Esophagus mucosa (tissue), 1 donor: ENCODE results near the gene HSF2BP. TPM values are rescaled to one million over a fixed set of nuclear protein-coding genes. Genes with fewer than 3 reads are reported as not detected.
"Not testable (repeated sequence)": the region's sequence is repeated elsewhere in the genome, so short reads cannot be mapped to it uniquely, and the experiment has no call there.

ENCODE experiments used
- ATAC-seq: fragments of 200-7000 bp; cut with Tn5 transposase; one replicate; pipeline ENCODE4 v1.9.1; 2020
- total RNA-seq: library from RNA; stranded (reverse); gene quantifications from one replicate; pipeline ENCODE4 v1.2.4, GENCODE V29; 2023
- donor health status: DM: yes; HTN: yes; CAD: no.

HSF2BP gene
- total RNA-seq, 1 donor from 2014 or later: 0.92 TPM

DNA sequence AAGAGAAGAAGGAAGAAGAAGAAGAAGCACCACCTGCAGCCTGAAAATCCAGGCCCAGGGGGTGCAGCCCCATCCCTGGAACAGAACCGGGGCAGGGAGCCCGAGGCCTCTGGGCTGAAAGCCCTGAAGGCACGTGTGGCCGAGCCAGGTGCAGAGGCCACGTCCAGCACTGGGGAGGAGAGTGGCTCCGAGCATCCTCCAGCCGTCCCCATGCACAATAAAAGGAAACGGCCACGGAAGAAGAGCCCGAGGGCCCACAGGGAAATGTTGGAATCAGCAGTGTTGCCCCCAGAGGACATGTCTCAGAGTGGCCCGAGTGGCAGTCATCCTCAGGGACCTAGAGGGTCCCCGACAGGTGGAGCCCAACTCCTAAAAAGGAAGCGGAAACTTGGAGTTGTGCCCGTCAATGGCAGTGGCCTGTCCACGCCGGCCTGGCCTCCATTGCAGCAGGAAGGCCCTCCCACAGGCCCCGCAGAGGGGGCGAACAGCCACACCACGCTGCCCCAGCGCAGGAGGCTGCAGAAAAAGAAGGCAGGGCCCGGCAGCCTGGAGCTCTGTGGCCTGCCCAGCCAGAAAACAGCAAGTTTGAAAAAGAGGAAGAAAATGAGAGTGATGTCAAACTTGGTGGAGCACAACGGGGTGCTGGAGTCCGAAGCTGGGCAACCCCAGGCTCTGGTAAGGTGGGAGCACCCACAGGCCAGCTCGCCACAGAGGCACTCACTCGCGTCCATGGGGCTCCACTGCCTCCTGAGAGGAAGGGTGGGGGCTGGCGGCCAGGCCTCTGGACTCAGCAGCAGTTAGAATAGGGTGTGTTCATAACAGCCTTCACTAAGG is 28.5 kb upstream of the HSF2BP start:
- no peak for ATAC-seq

DNA sequence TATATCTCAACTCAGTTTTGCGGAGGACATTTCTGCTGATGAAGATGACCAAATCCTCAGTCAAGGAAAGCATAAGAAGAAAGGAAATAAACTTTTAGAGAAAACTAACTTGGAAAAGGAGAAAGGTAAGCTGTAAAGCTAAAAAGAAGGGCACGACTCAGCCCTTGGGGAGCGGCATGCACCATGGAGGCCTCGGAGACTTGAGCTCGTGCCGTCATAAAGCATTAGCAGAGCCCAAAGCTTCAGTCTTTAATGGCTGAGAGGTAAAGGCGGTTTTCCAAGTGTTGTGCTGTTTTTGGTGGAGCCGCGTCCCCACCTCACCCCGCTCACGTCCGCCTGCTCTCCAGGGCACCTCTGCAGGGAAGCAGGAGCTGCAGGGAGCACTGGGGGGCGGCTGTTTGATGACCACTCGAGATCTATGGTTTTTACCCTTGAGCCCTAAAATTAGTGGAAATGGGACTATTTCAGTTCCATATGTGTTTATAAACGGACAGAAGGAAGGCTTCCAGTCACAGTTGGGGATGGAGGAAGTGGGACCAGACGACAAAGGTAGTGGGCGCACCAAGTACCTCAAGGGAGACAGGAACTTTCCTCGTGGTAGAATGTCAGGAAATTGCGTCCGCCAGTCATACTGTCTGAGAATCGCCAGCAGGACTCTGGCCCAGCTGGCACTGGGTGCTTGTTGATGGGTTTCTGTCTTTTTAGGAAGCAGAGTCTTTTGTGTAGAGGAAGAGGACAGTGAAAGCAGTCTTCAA is 27.7 kb upstream of the HSF2BP start:
- ATAC-seq: no peak

DNA sequence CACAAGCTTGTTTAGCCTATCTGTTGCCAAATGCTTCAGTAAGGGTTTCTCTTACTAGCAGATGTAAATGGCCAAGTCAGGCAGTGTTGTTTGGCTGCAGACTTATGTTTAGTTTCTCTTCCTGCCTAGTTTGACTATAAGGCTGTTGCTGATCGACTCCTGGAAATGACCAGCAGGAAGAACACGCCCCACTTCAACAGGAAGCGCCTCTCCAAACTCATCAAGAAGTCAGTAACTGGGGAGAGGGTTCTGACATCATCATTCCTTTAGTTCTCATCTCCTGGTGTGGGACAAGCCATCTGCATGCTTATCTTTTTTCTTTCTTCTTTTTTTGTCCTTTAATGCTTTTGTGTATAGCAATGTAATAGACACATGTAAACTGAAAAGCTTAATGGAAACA is 25.1 kb upstream of the HSF2BP start:
- ATAC-seq: peak; percentile 41

DNA sequence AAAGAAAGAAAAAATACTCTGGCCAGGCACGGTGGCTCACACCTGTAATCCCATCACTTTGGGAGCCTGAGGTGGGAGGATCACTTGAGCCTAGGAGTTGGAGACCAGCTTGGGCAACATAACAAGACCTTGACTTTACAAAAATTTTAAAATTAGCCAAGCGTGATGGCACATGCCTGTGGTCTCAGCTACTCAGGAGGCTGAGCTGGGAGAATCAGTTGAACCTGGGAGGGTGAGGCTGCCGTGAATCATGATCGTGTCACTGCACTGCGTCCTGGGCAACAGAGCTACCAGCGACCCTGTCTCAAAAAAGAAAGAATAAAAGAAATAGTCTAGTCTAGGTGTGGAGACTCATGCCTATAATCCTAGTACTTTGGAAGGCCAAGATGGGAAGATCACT is 22.4 kb upstream of the HSF2BP start:
- ATAC-seq: no peak

DNA sequence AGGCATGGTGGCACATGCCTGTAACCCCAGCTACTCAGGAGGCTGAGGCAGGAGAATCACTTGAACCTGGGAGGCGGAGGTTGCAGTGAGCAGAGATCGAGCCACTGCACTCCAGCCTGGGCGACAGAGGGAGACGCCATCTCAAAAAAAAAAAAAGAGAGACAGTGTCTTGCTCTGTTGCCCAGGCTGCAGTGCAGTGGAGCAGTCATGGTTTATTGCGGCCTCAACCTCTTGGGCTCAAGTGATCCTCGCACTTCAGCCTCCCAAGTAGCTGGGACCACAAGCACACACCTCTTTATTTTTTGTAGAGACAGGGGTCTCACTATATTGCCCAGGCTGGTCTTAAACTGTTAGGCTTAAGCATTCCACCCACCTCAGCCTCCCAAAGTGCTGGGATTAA is 21.1 kb upstream of the HSF2BP start:
- not testable (repeated sequence) for ATAC-seq

DNA sequence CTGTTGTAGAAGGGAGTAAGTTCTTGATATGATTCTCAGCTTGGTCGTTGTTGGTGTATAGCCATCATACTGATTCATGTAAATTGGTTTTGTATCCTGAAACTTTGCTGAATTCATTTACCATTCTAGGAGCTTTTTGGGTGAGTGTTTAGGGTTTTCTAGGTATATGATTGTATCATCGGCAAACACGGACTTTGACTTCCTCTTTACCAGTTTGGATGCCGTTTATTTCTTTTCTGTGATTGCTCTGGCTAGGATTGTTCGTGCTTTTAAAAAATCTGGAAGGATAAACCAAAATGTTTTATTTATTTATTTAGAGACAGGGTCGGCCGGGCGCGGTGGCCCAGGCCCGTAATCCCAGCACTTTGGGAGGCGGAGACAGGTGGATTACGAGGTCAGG is 20.7 kb upstream of the HSF2BP start:
- no peak for ATAC-seq

DNA sequence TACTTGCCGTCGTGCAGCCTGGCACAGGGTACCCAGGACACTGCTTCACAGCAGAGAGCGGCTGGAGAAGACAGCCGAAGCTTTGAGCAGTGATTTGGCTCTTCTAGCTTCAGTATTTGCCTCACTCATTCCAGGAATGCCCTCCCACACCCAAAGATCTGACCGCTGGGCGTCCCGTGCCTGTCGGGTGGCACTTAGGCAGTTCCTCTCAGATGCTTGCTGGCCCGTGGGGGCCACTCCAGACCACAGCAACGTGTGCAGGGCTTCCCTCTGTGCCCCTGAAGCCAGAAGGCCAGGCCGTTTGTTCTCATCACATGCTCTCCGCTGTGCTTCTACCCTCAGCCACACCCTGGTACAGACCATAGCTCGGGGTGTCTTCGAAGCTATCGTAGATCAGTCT is 17.1 kb upstream of the HSF2BP start:
- ATAC-seq: no peak

DNA sequence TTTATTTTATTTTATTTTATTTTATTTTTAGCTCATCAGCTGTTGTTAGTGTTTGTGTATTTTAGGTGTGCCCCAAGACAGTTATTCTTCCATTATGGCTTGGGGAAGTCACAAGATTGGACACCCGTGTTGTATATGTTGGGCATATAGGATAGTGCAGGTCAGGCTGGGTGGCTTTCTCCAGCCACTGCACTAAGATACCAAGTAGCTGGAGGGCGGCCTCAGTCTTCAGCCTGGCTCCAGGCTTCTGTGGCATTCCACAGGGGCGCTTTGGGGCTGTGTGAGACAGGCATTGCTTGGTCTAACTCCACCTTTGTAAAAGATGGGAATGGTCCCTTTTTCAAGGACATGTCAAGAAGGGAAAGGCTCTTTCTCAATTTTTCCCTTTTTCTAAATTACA is 16.6 kb upstream of the HSF2BP start:
- ATAC-seq: no peak

DNA sequence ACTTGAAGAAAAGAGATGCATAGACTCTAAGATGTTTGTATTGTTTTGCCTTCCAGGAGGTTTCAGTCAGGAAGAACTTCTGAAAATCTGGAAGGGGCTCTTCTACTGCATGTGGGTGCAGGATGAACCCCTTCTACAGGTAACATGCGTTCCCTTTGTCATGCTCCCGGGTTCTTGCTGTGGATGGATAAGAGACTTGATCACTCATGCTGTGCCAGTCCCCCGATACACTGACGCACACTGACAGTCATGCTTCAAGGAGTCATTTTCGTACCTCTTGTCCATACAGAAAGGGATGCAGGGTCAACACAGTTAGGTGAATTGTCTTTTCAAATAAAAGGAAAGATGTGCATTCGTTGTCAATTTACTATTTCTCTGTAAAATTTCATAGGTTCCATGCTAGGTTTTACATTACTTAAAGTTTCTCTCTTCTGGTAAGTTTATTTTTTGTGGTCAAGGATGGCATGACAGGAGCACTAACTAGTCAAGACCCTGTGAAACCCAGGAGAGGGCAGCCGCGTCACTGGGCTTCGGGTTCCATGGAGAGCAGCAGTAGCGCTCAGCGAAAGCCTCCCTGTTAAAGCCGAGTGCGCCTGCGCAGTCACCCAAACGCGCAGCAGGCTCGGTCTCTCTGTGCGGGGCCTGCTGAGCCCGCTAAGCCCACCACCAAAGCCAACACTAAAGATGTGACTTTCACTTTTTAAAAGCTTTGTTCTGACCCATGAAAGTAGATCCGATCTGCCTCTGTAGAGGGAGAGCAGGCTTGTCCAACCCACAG is 10.7 kb upstream of the HSF2BP start:
- no peak for ATAC-seq

DNA sequence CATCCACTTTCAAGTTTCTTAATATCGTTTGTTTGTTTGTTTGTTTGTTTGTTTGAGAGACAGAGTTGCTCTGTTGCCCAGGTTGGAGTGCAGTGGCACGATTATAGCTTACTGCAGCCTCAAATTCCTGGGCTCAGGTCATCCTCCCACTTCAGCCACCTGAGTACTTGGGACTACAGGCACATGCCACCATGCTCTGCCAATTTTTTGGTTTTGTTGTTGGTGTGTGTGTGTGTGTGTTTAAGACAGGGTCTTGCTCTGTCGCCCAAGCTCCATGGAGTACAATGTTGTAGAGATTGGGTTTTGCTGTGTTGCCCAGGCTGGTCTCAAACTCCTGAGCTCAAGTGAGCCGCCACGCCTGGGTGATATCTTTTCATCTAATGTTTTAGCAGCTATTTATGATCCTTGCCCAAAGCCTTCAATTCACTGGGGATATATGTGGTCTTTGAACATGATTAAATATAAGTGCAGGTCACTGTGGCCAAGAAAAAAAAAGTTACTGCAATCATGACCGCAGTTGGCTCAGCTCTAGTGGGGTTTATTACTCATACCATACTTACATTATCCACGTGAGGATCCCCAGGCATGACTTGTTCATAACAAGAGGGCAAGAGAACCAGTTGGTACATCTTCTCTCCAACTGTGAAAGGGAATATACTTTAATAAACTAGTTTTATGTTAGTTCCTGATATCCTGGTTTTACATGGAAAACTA is 8.1 kb upstream of the HSF2BP start:
- ATAC-seq: peak; percentile 54

DNA sequence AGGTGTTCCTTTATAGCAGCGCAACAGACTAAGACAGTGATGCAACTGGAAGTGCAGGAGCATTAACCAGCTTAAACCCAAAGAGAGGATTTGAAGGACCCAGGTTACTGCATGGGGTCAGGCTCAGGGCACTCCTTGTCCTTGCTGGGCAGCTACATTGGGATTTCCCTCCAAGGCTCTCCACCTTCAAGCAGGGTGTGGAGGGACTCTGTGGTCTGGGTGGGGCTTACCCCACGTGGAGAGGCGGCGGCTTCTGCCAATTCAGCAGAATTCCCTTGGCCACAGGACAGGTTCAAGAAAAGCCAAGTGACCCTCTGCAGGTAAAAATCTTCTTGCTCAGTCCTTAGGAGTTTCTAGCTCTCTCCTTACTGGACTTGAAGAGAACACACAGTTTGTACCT is 6.6 kb upstream of the HSF2BP start:
- ATAC-seq: peak; percentile 88

DNA sequence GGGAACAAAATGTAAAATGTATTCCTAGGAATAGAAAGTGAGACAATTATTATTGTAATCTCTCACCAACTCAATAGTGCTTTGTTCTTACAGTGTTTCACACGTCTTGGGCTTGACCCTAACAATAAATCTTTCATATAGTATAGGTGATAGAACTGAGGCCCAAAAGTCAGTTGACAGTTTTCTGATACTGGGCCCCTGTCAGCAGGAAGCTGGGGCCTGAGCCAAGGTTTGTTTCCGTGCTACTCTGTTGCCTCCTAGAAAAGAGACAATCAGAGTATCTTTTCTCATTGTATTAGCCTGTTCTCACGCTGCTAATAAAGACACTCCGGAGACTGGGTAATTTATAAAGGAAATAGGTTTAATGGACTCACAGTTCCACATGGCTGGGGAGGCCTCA is 5.1 kb upstream of the HSF2BP start:
- no peak for ATAC-seq

DNA sequence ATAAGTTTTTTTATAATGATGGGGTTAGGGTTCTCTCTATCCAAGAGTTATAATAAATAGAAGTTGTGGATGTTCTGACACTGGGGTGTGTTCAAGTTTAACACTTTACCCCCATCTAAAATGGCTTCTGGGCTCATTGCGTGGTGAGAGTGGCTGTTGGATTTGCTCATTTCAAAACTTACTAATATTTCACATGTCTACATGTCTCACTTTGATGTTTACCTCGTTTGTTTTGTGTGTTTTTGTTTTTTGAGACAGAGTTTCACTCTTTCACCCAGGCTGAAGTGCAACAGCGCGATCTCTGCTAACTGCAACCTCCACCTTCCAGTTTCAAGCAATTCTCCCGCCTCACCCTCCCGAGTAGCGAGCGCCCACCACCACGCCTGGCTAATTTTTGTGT is 3.7 kb upstream of the HSF2BP start:
- ATAC-seq: no peak

DNA sequence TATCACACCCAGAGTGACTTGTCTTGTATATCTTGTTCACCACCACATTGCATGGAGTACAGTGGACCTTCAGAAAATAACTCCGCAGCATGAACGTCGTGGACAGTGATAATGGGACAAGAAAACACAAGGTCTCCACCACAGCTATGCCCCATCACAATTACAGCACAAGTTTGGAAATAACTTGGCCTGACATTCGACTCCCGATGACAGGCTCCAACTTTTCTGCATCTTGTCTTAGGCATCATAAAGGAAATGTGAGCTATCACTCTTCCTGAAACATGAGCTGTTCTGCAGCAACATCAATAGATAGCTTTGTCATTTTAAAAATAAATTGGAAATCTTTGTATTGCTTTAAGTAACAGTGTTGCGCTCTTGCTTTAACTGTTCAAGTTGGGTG is 3.0 kb upstream of the HSF2BP start:
- no peak for ATAC-seq

DNA sequence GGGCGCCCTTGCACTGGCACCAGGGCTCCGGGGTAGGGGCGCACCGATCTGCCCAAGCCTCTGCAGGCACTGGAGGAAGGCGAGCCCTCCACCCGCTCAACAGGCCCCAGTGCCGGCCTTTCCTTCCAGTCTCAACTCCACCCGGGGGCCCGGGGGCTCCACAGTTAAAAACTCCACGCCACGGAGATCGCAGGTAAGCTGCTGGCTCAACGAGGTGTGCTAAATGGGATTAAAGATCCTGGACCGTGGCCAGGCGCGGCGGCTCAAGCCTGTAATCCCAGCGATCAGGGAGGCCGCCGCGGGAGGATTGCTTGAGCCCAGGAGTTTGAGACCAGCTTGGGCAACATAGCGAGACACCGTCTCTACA is 536 bp downstream of the HSF2BP start:
- ATAC-seq: peak; percentile 16

DNA sequence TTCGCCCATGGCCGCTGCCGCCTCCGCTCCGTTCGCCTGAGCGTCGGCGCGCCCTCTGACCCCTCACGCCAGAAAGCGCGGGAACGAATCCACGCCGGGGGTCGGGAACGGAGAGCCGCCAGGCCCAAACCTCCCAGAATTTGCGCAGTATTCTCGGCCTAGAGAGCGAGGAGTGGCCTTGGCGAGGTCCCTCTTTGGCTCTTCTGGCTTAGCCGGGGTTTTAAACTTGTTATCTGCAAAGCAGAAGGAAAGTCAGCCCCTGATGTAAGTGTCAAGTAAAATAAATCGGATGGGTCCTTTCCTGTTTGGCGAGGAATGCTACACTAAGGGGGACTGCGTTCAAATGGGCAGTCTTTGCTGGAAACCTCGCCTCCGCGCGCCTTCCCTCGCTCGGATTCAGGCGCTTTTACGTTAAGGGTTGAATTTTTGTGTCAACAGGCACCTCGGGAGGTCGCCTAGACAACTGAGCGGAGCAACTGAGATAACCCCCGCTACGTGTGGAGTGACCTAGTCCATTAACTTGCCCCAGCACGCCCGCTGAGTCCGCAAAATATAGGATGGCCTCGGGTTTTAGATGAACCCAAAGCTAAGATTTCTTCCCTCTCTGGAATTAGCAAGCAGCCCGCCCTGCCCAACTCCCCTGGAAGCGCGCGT is 1.1 kb downstream of the HSF2BP start:
- no peak for ATAC-seq

DNA sequence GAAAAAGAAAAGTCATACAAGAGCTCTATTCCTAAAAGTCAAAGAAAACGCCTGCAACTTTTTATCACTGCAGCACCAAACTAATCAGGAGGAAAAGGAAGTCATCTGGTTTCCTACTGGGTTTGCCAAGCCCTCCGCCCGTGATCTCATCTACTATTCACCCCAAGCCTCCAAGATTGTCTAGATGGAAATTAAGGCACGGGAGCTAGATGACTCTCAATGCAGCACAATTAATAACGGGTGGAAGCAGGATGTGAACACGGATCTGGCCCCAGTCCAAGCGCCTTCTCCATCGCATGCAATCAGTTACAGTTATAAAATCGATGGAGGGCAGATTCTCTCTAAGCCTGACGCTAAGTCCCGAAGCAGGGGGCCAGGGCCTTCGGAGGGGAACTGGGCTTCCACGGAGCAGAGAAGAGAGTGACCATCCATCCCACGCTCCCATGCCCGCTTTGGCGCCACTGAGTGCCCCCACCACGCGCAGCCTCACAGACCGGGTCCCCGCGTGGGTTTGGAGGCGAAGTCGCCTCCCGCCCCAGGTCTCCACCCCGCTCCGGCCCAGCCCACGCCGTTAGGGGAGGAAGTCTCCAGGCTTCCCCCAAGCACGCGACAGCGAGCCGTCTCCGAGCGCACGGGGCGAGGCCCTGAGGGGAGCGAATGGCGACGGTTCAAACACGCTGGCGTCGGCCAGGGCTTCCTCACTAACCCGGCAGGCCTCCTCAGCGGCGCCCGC is 1.8 kb downstream of the HSF2BP start:
- ATAC-seq: no peak

DNA sequence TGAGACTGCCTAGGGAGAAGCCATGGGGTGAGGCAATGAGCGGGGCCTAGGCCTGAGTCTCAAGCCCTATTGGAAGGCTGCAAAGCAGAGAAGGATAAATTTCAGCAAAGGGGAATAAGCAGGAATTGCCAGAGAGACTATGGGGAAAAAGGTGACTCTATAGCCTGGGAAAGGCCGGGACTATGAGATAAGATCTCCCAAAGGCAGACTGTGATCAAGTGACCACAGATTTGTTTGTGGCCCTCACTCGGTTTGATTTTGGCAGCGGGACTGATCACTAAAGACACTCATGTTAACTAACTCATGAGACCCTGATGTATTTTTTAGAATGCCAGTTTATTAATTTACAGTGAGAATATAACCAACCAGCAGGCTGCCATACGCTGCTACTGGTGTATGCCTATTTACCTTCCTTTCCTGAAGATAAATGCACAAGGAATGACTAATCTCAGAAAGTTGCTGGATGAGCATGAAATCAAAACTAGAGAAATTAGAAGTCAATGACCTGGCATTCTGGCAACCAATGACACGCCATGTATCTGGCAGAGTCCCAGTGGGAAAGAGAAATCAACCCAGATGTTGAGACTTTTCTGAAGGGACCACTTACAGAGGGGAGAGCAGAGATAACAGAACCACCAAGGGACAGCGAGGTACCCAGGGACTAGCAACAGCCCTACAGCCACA is 4.3 kb downstream of the HSF2BP start:
- no peak for ATAC-seq

DNA sequence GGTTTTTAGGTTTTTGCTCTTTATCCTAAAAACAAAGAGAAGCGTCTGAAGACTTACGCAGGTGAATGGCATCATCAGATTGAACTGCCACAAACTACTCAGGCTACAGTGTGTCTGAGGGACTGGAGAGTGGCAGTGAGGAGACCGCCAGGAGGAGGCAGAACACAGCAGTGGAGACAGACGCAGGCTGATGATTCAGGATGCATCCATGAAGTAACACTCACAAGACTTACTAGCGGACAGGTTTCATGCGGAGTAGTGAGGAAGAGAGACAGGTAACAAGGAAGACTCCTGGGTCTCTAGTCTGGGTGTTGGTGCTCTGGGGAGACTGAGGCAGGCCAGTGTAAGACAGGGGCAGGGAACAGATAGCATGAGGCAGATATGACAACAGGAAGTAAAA is 5.7 kb downstream of the HSF2BP start:
- no peak for ATAC-seq

DNA sequence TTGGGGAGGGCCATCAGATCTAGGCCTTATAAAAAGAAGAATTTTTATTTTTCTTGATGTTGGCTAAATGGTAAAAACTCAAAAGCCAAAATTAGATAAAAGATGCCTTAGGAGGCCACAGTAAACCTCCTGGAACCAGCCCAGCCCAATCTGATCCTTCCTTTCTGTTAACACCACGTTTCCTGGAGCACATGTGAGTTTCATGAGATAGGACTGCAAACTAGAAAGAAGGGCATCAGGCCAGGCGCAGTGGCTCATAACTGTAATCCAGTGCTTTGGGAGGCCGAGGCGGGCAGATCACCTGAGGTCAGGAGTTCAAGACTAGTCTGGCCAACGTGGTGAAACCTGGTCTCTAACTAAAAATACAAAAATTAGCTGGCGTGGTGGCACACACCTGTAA is 6.7 kb downstream of the HSF2BP start:
- ATAC-seq: no peak

DNA sequence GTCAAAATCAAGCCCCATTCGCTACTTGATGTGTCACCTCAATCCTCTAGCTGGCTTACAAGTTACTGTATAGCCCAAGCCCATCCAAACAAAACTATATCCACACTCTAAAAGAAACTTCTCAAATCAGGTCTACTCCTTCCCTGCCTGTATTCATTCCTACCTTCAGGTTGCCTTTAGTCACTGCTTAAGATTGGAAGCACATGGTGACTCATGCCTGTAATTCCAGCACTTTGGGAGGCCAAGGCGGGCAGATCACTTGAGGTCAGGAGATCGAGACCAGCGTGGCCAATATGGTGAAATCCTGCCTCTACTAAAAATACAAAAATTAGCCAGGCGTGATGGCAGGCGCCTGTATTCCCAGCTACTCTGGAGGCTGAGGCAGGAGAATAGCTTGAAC is 7.4 kb downstream of the HSF2BP start:
- ATAC-seq: not testable (repeated sequence)
